GM21360 (cell line): Measurements from ENCODE around the gene PBRM1.
"Not testable (repeated sequence)": the region's sequence is repeated elsewhere in the genome, so short reads cannot be mapped to it uniquely, and the experiment has no call there.

ENCODE experiments used
- ATAC-seq: cut with Tn5 transposase; IDR thresholded peaks from one replicate; pipeline ENCODE4 v1.9.1; 2021; ENCODE audit warnings: mild to moderate bottlenecking, moderate library complexity; ENCODE audit not compliant: unreplicated experiment

Gene PBRM1

DNA sequence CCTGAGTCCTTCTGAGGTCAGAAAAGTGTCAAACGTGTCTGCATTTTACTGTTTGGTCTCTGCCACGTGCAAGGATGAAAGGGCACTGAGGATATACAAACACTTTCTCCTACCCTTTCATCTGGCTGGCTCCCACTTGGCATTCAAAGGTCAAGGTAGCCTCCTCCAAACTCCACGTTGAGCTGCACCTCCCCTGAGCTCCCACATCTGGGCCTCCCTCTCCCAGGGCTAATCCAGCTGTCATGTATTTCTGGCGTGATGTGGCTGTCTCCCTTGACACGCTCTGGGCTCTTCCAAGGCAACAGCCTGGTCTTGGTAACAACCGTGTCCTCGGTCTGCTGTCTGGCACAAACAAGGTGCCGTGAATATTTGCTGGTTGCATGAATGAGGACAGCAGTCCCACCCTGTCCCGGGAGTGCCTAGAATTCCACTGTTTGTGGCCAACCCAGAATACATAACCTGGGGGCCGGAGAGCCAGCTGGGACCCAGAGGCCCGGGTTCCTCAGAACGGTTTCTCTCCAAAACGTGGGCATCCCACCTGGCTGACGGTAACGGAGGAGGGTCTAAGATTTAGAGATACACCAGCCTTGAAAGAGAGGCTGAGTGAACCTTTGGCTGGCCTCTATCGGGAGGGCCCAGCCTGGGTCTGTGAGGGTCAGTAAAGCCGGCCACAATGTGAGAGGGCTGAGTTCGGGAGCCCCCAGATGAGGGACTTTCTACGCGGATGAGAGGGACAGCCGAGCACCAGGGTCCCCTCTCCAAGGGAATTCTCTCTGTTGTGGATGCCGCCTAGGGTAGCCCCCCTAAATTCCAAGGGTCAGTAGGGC is 19.1 kb upstream of the PBRM1 start:
- peak; percentile 7 for ATAC-seq

DNA sequence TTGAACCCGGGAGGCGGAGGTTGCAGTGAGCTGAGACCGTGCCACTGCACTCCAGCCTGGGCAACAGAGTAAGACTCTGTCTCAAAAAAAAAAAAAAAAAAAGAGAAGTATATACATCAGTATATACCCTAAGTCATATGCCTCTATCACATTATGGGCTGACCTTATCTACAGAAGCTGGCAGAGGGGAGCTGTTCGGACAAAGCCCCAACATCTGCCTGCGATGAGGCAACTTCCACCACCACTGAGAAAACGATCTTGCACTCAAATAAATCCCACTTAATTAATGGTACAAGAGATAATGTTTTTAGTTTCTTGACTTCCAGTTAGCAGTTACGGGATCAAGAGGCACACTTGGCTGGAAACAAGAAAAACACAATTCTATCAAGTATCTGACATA is 17.6 kb upstream of the PBRM1 start:
- no peak for ATAC-seq

DNA sequence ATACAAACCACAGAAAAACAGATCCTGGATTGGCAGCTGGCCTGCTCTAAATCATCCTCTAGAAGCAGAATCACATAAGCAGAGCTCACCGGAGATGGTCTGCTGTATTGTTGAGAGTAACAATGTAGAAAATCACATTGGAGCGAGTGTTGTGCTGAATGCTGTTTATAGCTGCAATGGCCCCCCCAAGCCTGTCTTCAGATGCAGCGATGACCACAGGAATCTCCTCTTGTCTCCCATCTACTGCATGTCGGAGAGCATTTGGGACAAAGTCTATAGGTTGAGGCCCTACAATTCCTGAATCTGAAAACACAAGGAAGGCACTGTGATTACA is 11.9 kb upstream of the PBRM1 start:
- no peak for ATAC-seq

DNA sequence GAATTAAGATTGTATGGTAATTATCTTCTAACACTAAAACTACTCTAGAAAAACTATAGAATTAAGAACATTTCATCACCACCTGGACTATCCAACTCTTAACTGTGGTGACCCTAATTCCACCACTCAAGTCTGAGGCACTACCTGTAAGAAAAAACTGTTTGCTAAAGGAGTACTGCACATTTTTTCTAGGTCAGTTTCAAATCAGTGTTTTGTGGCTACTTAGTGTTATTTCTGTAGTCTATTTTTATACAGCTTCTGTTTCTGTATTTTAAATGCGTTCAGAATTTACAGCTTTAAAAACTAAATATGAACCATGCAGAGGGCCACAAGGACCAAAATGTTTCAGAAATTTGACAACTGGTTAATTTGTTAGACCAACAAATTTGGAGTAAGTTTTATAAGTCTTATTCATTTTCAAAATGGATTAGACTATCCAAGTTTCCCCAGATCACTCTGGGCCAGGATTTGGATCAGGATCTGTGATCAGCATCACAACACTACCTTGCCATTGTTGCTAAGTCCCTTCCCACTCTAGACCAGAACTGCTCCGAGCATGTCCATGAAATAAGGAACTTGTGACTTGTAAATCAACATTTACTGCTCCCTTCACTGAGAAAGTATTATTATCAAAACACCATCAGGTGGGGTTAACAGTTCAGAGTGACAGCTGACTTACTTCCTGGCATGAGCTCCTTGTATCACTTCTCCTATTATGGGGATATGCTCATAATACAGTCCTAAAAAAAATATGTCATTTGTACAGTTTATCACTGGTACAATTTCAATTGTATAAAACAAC is 11.3 kb upstream of the PBRM1 start:
- ATAC-seq, result no peak

DNA sequence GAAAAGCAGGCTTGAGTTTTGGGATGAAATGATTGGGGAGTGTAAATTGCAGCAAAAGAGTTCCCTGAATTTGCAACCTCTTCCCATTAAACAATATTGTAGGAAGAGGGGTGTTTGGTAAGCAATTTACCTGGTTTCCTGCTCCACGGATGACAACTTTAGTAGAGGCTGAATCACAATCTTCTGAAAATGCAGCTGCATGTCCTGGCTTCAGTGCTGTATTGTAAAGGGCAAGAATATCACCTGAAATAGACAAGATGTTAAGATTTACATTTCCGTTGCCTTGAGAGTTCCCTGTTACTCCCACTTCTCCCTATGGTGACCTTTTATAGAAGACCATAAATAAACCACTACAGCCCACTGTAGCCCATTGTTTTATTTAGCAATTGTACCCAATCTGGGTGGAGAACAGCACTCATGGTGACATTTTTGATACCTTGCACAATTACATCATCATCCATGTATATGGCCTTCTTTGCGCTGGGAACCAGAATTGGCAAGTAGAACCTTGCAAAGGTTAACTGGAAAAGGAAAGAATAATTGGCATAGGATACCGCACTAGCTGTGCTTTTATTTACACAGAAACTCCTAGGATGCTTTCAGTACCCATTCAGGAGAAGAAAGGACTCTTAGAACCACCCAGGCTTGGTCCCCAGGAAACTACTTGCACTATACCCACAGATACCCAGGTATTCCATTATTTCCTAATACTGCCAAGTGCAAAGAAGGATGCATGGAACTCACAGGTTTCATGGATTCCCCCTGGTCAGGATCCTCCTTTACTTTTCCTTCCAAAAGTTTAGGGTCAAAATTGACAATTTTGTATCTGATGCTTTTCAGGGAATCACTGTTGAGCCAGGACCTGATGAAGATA is 10.3 kb upstream of the PBRM1 start:
- ATAC-seq, result no peak

DNA sequence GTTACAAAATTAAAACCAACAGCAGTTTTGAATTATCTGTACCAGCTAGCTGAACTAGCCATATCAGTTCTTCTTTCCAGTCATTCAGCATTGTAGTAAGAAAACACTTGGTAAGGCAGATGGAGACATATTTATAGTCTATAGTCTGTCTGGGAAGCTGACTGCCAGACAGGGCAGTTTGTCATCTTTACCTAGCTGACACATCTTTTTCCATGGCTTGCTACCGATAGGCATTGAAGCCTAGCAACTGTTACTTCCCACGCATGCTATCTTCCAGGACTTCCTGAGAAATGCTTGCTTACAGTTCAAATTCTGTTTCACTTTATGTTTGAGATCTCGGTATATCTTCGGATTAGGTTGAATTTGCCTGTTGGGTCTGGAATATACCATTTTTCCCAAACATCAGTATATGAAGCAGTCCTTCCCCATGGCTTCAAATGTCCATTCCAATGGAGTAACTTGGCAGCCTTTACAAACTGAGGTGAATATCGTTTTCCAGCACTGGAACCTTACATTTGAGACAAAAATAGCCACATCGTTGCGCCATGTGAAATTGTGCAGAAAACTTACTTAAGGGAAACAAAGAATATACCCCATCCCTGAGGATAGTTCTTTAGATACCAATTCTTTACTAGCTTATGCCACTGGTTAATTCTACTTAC is 8.9 kb upstream of the PBRM1 start:
- no peak for ATAC-seq

DNA sequence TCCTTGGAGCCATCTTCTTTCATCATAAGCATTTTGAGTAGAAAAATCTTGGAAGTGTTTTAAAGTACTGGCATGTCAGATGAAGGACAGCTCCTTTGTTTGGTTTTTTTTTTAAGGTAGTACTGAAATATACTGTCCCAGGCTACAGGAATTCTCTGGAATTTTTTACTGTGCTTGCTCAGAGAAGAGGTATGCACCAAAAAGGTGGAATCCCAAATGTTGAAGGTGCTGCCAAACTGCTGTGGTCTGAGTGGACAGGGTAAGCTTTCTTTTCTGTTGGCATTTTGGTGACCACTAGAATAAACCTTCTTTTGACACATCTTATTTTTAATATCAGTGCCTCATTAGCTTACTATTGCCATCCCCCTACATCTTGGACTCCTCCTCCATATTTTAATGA is 7.4 kb upstream of the PBRM1 start:
- ATAC-seq, result no peak

DNA sequence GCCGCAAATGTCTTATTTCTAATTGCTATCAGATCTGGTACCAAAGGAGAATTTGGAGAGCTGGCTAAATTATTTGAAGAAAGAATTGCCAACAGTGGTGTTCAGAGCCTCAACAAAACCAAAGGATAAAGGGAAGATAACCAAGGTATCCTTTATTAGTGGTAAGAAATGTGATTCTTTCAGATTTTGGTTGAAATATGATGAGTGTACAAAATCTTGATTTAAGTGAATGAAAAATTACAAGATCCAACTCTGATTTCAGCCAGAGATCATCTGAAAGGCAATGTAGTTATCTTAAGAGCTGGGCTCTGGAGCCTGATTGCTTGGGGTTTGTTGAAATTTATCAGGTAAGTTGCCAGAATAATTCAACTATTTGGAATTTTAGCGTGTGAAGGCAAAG is 4.8 kb upstream of the PBRM1 start:
- ATAC-seq, result no peak

DNA sequence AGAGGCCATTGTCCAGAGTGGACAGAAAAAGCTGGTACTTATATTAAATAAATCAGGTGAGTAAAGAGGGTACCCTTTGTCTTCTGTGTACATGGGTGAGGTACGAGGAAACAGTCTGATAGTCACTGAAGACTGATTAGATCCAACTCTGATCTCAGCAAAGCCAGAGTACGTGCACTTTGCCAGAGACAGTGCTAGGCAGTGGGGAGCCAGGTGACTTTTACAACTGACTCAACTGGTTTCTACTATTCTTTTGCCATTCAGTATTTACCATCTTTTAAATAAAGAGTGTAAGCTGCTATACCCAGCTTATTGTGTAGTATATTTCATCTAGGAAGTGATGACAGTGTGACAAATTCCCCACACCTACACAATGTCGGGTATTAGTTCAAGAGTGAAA is 3.4 kb upstream of the PBRM1 start:
- ATAC-seq, result no peak

DNA sequence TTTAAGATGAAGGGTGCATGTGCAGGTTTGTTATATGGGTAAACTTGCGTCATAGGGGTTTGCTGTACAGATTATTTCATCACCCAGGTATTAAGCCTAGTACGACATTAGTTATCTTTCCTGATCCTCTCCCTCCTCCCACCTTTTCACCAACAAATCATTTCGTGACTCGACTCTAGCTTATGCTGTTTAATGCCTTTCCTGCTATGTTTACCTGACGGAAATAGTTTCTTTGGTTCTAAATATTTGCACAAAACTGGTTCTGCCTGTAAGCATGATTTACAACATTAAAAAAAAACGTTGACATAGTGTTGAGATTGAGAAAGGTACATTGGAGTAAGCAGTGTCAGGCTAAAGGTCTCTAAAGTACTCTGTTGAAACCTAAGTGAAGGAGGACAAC is 2.6 kb upstream of the PBRM1 start:
- no peak for ATAC-seq

DNA sequence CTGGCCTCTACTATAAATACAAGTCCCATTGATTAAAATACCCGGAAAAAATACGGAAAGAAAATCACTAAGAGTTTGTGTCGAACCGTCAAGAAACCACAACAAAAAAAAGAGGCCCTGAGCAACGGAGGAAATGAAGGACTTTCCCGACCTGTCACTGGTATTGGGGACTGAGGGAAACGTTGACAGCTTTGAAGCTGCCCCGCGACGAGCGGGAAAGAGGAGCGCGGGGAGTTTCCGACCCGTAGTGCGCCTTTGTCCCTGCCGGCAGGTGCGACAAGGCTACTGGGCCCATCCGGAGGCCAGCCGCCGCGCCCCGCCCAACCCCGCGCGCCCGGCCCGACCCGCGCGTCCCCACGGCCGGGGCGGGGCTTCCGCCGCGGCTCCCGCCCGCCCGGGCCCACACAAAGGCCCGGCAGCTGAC is 416 bp downstream of the PBRM1 start:
- ATAC-seq, result peak; percentile 76

DNA sequence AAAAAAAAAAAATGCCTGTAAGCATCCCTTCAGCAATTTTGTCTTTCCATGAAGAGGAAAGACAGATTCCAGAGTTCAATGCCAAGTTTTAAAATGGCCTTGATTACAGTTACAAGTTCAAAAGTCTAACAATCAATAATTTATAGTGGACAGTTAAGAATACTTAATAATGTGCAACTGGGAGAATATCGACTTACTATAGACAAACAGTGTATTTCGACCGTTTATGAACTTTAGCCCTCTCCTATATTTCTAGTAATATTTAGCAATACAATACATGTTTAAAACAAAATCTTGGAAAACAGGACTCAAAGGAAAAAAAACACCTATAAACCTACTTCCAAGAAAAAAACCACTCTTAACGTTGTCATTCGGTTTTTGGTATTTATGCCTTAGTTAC is 1.5 kb downstream of the PBRM1 start:
- ATAC-seq, result no peak

DNA sequence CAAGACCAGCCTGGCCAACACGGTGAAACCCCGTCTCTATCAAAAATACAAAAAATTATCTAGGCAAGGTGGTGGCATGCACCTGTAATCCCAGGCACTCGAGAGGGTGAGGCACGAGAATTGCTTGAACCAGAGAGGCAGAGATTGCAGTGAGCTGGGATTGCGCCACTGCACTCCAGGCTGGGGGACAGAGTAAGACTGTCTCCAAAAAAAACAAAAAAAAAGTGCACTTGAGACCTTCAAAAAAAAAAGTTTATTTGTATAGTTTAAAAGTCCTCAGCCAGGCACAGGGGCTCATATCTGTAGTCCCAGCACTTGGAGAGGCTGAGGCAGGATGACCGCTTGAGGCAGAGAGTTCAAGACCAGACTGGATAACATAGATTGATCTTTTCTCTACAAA is 2.1 kb downstream of the PBRM1 start:
- no peak for ATAC-seq

DNA sequence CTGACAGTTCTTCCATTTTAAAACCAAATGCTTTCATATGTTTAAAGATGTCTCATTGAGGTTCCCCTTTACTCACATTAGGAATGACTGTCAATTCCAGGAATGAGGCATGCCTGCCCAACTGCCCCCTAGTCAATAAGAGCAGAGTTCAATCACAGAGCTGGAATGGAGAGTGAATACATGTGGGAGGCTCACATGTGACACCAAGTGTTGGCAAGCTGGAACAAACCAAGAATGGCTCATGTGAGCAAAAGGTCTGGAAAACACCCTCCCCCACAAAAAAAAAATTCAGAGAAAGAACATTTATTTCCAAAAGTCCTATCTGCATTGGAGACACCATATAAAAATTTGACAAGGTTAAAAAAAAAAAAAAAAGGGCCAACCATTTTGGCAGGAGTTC is 3.7 kb downstream of the PBRM1 start:
- no peak for ATAC-seq

DNA sequence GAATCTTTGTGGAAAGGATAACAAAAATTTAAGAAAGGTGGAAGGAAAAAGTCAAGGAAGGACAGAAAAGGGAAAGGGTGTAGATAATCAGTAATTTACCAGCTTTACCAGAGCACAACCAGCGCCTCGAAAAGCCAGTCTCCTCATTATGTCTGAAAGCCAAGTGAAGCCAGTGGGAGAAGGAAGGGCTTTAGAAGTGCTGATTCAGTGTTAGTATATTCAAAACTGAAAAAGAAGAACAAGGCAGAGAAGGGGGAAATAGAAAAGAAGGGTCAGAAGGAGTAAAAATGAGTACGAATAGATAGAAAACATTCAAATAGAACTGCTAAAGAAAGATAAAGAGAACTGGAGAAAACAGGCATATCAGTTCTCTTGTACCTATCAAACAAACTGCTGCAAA is 4.1 kb downstream of the PBRM1 start:
- ATAC-seq, result no peak

DNA sequence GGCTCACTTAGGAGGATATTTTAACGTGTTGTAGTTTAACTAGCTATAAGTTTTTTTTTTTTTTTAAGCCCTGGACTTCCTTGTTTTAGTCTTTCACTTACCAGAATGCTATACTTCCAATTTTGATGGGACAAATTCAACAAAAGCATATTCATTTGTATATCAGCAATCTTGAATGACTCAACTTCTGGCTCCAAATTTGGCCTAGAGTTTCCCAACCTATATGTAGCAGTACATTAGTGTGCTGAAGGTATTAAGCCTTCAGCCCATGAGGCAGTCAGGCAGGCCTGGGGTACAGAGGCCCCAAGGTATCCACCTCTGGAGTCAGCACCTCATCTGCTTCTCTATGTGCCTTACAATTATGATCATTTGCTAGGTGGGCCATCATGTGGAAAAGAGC is 5.9 kb downstream of the PBRM1 start:
- ATAC-seq, result no peak

DNA sequence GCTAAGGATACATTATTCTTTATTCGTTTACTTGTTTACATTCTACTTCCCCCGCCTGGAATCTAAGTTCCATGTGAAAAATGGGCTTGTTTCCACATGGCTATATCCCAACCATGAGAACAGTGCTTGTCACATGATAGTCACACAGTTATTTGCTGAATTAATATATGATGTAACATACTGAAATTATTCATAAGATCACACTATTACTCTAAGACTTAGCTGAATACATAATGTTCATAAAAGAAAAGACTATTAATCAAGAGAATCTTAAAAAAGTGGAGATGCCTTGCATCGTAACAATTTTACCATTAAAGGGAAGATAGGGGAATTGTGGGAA is 6.5 kb downstream of the PBRM1 start:
- no peak for ATAC-seq

DNA sequence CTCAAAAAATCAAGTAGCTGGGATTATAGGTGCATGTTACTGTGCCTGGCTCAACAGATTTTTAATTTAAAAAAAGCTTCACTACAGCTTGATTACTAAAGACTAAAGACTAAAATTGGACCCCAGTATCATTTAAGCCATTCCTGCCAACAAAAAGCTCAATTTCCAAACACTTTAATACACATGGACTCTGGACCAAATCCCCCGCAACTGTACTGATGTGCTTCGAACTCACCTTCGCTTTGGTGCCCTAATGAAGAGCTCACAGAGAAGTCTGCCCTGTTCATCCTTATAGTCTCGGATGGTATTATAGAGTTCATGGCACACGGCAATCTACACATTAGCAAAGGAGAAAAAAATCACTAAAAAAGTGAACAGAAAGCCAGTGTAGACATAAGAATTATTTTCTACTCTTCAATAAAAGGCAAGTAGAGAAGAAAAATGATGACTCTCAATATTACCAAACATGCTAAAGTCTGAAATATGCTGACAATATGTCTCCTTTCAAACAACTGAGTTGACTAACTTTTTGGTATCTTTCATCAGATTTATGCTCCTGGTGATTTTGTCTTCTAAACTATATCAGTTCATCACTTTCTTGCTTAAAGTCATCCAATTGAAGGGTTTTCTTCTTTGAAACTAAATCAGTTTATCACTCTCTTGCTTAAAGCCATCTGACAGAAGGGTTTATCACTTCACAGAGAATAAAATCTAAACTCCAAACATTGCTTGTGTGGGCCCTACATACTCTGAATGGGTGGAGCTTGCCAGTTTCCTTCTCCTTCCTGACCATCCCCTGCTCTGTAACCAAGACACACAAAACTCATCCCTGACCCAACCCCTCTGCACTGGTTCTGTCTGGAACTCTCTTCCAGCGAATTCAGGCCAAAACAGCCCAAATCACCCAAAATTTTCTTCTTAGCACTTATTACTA is 7.2 kb downstream of the PBRM1 start:
- ATAC-seq, result no peak

DNA sequence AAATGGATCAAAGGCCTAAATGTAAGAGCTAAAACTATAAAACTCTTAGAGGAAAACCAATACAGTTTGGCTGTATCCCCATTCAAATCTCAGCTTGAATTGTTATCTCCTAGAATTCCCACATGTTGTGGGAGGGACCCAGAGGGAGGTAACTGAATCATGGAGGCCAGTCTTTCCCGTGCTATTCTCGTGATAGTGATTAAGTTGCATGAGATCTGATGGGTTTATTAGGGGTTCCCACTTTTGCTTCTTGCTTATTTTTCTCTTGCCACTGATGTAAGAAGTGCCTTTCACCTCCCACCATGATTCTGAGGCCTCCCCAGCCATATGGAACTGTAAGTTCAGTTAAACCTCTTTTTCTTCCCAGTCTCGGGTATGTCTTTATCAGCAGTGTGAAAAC is 9.5 kb downstream of the PBRM1 start:
- not testable (repeated sequence) for ATAC-seq

DNA sequence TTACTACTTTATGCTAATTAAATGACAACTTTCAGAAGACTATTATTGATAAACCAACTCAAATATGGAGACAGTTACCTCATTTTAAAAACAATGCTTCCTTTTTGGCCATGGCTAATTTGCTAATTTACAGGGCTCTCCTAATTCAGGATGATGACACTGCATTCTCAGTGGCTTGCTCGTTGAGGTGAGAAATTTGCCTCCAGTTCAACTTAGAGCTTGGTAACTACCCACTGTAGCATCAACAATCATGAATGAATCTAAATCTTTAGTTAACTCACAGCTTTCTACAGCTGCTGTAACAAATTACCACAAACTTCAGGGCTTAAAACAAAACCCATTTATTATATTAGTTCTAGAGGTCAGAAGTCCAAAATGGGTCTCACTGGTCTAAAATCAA is 14.0 kb downstream of the PBRM1 start:
- ATAC-seq, result no peak
